H9 (cell line): ENCODE data around the gene PPIP5K1. TPM values are rescaled to one million over a fixed set of nuclear protein-coding genes. Genes with fewer than 3 reads are reported as not detected.

ENCODE experiments used
- DNase-seq: peaks from one replicate; pipeline ENCODE4 v3.0.0-alpha.2; 2017
- H2AFZ ChIP-seq: one replicate; pipeline ENCODE4 v1.6.1; 2013; ENCODE audit warnings: mild to moderate bottlenecking, low read length, control low read depth, moderate library complexity
- H2AK5ac ChIP-seq: 2 replicates; pipeline ENCODE4 v1.6.1; 2013; ENCODE audit warnings: low read length, control low read depth, mixed read lengths; ENCODE audit not compliant: insufficient read length
- H2BK120ac ChIP-seq: one replicate; pipeline ENCODE4 v1.6.1; 2013; ENCODE audit warnings: low read depth, mild to moderate bottlenecking, low read length, control low read depth, inconsistent platforms; ENCODE audit not compliant: poor library complexity, severe bottlenecking
- H2BK12ac ChIP-seq: 2 replicates; pipeline ENCODE4 v1.6.1; 2013; ENCODE audit warnings: low read length, control low read depth, mixed read lengths, low read depth; ENCODE audit not compliant: insufficient read length
- H2BK15ac ChIP-seq: 2 replicates; pipeline ENCODE4 v1.6.1; 2013; ENCODE audit warnings: low read depth, low read length, control low read depth
- H2BK20ac ChIP-seq: one replicate; pipeline ENCODE4 v1.6.1; 2013; ENCODE audit warnings: low read depth, mild to moderate bottlenecking, low read length, control low read depth, inconsistent platforms; ENCODE audit not compliant: poor library complexity, severe bottlenecking
- H2BK5ac ChIP-seq: 2 replicates; pipeline ENCODE4 v1.6.1; 2013; ENCODE audit warnings: low read length, control low read depth, mixed read lengths; ENCODE audit not compliant: insufficient read length
- H3K14ac ChIP-seq: 2 replicates; pipeline ENCODE4 v1.6.1; 2013; ENCODE audit warnings: low read length, control low read depth; ENCODE audit not compliant: insufficient read depth
- H3K18ac ChIP-seq: 2 replicates; pipeline ENCODE4 v1.6.1; 2013; ENCODE audit warnings: low read depth, mild to moderate bottlenecking, mixed read lengths, low read length, control low read depth; ENCODE audit not compliant: insufficient read length
- H3K23ac ChIP-seq: 2 replicates; pipeline ENCODE4 v1.6.1; 2013; ENCODE audit warnings: low read length, control low read depth, mixed read lengths, low read depth; ENCODE audit not compliant: insufficient read length
- H3K23me2 ChIP-seq: 2 replicates; pipeline ENCODE4 v1.6.1; 2013; ENCODE audit warnings: low read depth, mild to moderate bottlenecking, mixed read lengths, low read length, control low read depth; ENCODE audit not compliant: insufficient read length, poor library complexity, severe bottlenecking
- H3K27ac ChIP-seq: 2 replicates; pipeline ENCODE4 v1.5.1; 2013; ENCODE audit warnings: low read length, control low read depth, mixed read lengths, low read depth; ENCODE audit not compliant: insufficient read length
- H3K27me3 ChIP-seq: 2 replicates; pipeline ENCODE4 v1.6.1; 2013; ENCODE audit warnings: low read length, control low read depth, inconsistent platforms; ENCODE audit not compliant: insufficient read depth
- H3K4ac ChIP-seq: 2 replicates; pipeline ENCODE4 v1.6.1; 2013; ENCODE audit warnings: low read depth, mild to moderate bottlenecking, control low read depth, inconsistent platforms, low read length, moderate library complexity
- H3K4me1 ChIP-seq: 2 replicates; pipeline ENCODE4 v1.6.1; 2013; ENCODE audit warnings: low read length, control low read depth, inconsistent platforms; ENCODE audit not compliant: insufficient read depth
- H3K4me2 ChIP-seq: 2 replicates; pipeline ENCODE4 v1.6.1; 2013; ENCODE audit warnings: low read length, control low read depth, mixed read lengths; ENCODE audit not compliant: insufficient read length, insufficient read depth
- H3K56ac ChIP-seq: 2 replicates; pipeline ENCODE4 v1.6.1; 2013; ENCODE audit warnings: low read depth, mild to moderate bottlenecking, mixed read lengths, low read length, control low read depth; ENCODE audit not compliant: insufficient read length
- H3K79me1 ChIP-seq: 2 replicates; pipeline ENCODE4 v1.6.1; 2013; ENCODE audit warnings: low read depth, mild to moderate bottlenecking, moderate library complexity, low read length, control low read depth, inconsistent platforms; ENCODE audit not compliant: insufficient read depth, poor library complexity, severe bottlenecking
- H3K79me2 ChIP-seq: 2 replicates; pipeline ENCODE4 v1.6.1; 2013; ENCODE audit warnings: low read length, control low read depth, inconsistent platforms; ENCODE audit not compliant: insufficient read depth
- H3K9ac ChIP-seq: 2 replicates; pipeline ENCODE4 v1.6.1; 2013; ENCODE audit warnings: low read length, control low read depth, mixed read lengths; ENCODE audit not compliant: insufficient read length; ENCODE audit errors: extremely low read depth
- H3K9me3 ChIP-seq: one replicate; pipeline ENCODE4 v1.6.1; 2013; ENCODE audit warnings: low read depth, low read length, inconsistent platforms; ENCODE audit not compliant: control insufficient read depth
- H3T11ph ChIP-seq: one replicate; pipeline ENCODE4 v1.6.1; 2013; ENCODE audit warnings: mild to moderate bottlenecking, low read length, control low read depth, inconsistent platforms
- H4K20me1 ChIP-seq: one replicate; pipeline ENCODE4 v1.6.1; 2013; ENCODE audit not compliant: control insufficient read depth, insufficient read length, insufficient read depth
- H4K5ac ChIP-seq: 2 replicates; pipeline ENCODE4 v1.6.1; 2013; ENCODE audit warnings: low read depth, mild to moderate bottlenecking, mixed read lengths, low read length, control low read depth; ENCODE audit not compliant: insufficient read length
- H4K8ac ChIP-seq: replicated peaks from 2 replicates; pipeline ENCODE4 v1.6.1; 2013; ENCODE audit warnings: low read length, control low read depth, mixed read lengths, low read depth; ENCODE audit not compliant: insufficient read length
- H4K91ac ChIP-seq: 2 replicates; pipeline ENCODE4 v1.6.1; 2013; ENCODE audit warnings: low read depth, mild to moderate bottlenecking, moderate library complexity, mixed read lengths, low read length, control low read depth; ENCODE audit not compliant: insufficient read length
- H3K27ac Mint-ChIP-seq, 3 experiments: 2 replicates in 2 of 3; 3 replicates in 1 of 3; pipeline ENCODE4 v1.8.0; 2020 to 2021; ENCODE audit warnings: mixed read lengths in 3 of 3, mild to moderate bottlenecking in 1 of 3, moderate library complexity in 1 of 3
- H3K27me3 Mint-ChIP-seq: 2 replicates; pipeline ENCODE4 v1.8.0; 2021; ENCODE audit warnings: low read depth, mild to moderate bottlenecking, moderate library complexity, mixed read lengths
- H3K36me3 Mint-ChIP-seq, 3 experiments: 2 replicates in 2 of 3; 3 replicates in 1 of 3; pipeline ENCODE4 v1.8.0; 2020 to 2021; ENCODE audit warnings: low read depth in 3 of 3, mixed read lengths in 3 of 3; ENCODE audit not compliant: insufficient read depth in 1 of 3
- H3K4me1 Mint-ChIP-seq, 2 experiments: 2 replicates each; pipeline ENCODE4 v1.8.0; 2020; ENCODE audit warnings: mixed read lengths in 2 of 2
- H3K4me3 Mint-ChIP-seq, 2 experiments: 2 replicates in 1 of 2; 3 replicates in 1 of 2; pipeline ENCODE4 v1.8.0; 2020 to 2021; ENCODE audit warnings: mild to moderate bottlenecking in 2 of 2, mixed read lengths in 2 of 2, moderate library complexity in 1 of 2
- H3K9me3 Mint-ChIP-seq, 2 experiments: 2 replicates in 1 of 2; 3 replicates in 1 of 2; pipeline ENCODE4 v1.8.0; 2020; ENCODE audit warnings: mild to moderate bottlenecking in 2 of 2, mixed read lengths in 2 of 2, moderate library complexity in 1 of 2
- WGBS: extraction: QIAGEN DNeasy Blood & Tissue Kit; methylation state at CpG from one replicate; pipeline ENCODE4 v1.1.7; 2013; ENCODE audit warnings: missing lambda C conversion rate, low lambda C conversion rate, mixed read lengths; ENCODE audit not compliant: insufficient read length; ENCODE audit errors: extremely low coverage; 5-methylcytosine and 5-hydroxymethylcytosine counted together
- total RNA-seq: library from RNA; stranded (reverse); gene quantifications from 2 replicates; pipeline ENCODE4 v1.2.1, GENCODE V29; 2021
- TF ChIP-seq, protein P1 (sequence below): fragments of 200-600 bp; sonication (generic); conservative IDR thresholded peaks from 3 replicates; pipeline ENCODE4 v1.8.0; 2021; ENCODE audit warnings: antibody characterized with exemption, mild to moderate bottlenecking

PPIP5K1 gene
- total RNA-seq, 1 experiment from 2014 or later, result 28.5 TPM

DNA sequence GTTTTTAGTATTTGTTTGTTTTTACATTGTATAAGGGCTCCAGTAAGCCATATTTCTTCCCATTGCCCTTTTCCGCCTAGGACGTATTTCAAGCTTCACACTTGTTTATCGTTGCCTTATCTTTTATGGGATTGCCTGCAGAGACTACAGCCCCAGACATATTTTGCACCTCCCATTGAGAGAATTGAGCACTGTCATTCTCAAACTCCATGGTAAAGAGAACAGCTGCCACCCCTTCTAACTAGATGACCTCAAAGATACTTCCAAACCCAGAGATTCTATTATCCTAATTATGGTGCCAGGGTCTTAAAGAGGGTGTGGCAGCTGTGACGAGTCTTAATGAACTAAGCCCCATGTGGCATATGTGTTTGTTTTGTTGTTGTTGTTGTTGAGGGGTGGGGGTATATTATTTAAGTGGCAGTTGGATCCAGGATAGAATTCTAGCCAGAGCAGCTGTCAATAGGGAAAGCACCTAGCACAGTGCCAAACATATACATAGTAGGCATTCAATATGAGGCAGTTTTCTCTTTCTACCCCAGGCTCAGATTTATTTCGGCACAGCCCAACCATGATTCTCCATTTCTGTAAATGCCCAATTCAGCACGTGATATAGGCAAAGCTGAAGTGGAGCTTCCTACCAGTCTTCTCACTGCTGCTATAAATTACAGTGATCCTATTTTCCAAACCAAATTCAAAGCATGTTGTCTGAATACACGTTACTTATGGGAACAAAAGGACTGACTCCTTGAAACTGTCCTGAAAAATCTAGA, 96.1 kb downstream of the PPIP5K1 start:
- no CpG with 5 or more reads among the region's 7 CpGs for WGBS
- Histone ChIP-seq H2AFZ (no peak overlapping the region), H2BK120ac (no peak overlapping the region), H4K8ac (no peak overlapping the region), H2BK20ac (no peak overlapping the region), H2AK5ac (no peak overlapping the region), H3K4ac (no peak overlapping the region), H3K23me2 (peaks cover 5% of the 10 kb centered on the region), H2BK12ac (no peak overlapping the region), H3K4me2 (peak overlapping the region; percentile 76), H3K4me1 (peaks cover 8% of the 10 kb centered on the region; the same call in 1 of the 2 replicates), H3K14ac (no peak overlapping the region), H4K91ac (no peak overlapping the region), H4K20me1 (no peaks in the 10 kb centered on the region), H3K9ac (no peak overlapping the region), H4K5ac (no peak overlapping the region), H3K27ac (no peak overlapping the region), H3K9me3 (no peaks in the 10 kb centered on the region), H3K23ac (no peak overlapping the region), H3K79me1 (no peaks in the 10 kb centered on the region), H3K18ac (no peak overlapping the region), H3K79me2 (no peaks in the 10 kb centered on the region; the same call in 1 of the 2 replicates), H3K27me3 (no peaks in the 10 kb centered on the region), H2BK5ac (no peak overlapping the region), H3T11ph (no peak overlapping the region), H2BK15ac (no peak overlapping the region), H3K56ac (no peak overlapping the region)
- DNase-seq, result no peak
- H3K4me1 Mint-ChIP-seq, result peaks cover 24 to 28% of the 10 kb centered on the region in 2 experiments
- TF ChIP-seq, protein P1, sequence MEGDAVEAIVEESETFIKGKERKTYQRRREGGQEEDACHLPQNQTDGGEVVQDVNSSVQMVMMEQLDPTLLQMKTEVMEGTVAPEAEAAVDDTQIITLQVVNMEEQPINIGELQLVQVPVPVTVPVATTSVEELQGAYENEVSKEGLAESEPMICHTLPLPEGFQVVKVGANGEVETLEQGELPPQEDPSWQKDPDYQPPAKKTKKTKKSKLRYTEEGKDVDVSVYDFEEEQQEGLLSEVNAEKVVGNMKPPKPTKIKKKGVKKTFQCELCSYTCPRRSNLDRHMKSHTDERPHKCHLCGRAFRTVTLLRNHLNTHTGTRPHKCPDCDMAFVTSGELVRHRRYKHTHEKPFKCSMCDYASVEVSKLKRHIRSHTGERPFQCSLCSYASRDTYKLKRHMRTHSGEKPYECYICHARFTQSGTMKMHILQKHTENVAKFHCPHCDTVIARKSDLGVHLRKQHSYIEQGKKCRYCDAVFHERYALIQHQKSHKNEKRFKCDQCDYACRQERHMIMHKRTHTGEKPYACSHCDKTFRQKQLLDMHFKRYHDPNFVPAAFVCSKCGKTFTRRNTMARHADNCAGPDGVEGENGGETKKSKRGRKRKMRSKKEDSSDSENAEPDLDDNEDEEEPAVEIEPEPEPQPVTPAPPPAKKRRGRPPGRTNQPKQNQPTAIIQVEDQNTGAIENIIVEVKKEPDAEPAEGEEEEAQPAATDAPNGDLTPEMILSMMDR, result no peak
- no peaks in the 10 kb centered on the region for H3K27me3 Mint-ChIP-seq
- H3K9me3 Mint-ChIP-seq, result no peaks in the 10 kb centered on the region
- peaks cover 24 to 31% (median 28%) of the 10 kb centered on the region in 3 experiments for H3K36me3 Mint-ChIP-seq
- H3K4me3 Mint-ChIP-seq, result peak overlapping the region; percentile 98 to 99
- peak overlapping the region in 2 of 3 experiments; percentile 48 to 100; a peak in 2 of 7 replicates for H3K27ac Mint-ChIP-seq
